Endothelial cell of umbilical vein (primary cell): ENCODE measurements around the gene H2AZ2.
"Not testable (repeated sequence)": the region's sequence is repeated elsewhere in the genome, so short reads cannot be mapped to it uniquely, and the experiment has no call there.

ENCODE experiments used
- CTCF ChIP-seq, 2 donors: IDR thresholded peaks; 1 replicate in 1 of 2; 2 replicates in 1 of 2; pipeline ENCODE4 v1.5.1; 2011; ENCODE audit warnings: low read length in 2 of 2, mild to moderate bottlenecking in 2 of 2, moderate library complexity in 2 of 2, control low read depth in 1 of 2, inconsistent platforms in 1 of 2, low read depth in 1 of 2; ENCODE audit not compliant: insufficient read depth in 1 of 2; ENCODE audit errors: extremely low read depth in 1 of 2
- EZH2 ChIP-seq: IDR thresholded peaks from 2 replicates; pipeline ENCODE4 v1.6.1; 2012; ENCODE audit warnings: borderline replicate concordance, low read depth, mild to moderate bottlenecking, moderate library complexity, low read length, inconsistent platforms; ENCODE audit not compliant: severe bottlenecking
- FOS ChIP-seq: IDR thresholded peaks from 2 replicates; pipeline ENCODE4 v1.6.1; 2011; ENCODE audit warnings: mild to moderate bottlenecking, low read length, moderate library complexity, borderline replicate concordance; ENCODE audit not compliant: insufficient read depth
- JUN ChIP-seq: IDR thresholded peaks from 2 replicates; pipeline ENCODE4 v1.6.1; 2011; ENCODE audit warnings: borderline replicate concordance, low read depth; ENCODE audit not compliant: insufficient read length, insufficient read depth
- MYC ChIP-seq: IDR thresholded peaks from one replicate; pipeline ENCODE4 v1.6.1; 2011; ENCODE audit warnings: mild to moderate bottlenecking, low read depth, low read length
- POLR2A ChIP-seq: IDR thresholded peaks from 2 replicates; pipeline ENCODE4 v1.6.1; 2012; ENCODE audit warnings: low read depth, mild to moderate bottlenecking, control low read depth, low read length
- POLR2AphosphoS5 ChIP-seq: IDR thresholded peaks from 2 replicates; pipeline ENCODE4 v1.6.1; 2012; ENCODE audit warnings: low read depth, mild to moderate bottlenecking, control low read depth, low read length, moderate library complexity; ENCODE audit not compliant: insufficient read depth
- TF ChIP-seq, protein P1 (sequence below): IDR thresholded peaks from 2 replicates; pipeline ENCODE4 v1.6.1; 2011; ENCODE audit not compliant: insufficient read depth, insufficient read length

DNA sequence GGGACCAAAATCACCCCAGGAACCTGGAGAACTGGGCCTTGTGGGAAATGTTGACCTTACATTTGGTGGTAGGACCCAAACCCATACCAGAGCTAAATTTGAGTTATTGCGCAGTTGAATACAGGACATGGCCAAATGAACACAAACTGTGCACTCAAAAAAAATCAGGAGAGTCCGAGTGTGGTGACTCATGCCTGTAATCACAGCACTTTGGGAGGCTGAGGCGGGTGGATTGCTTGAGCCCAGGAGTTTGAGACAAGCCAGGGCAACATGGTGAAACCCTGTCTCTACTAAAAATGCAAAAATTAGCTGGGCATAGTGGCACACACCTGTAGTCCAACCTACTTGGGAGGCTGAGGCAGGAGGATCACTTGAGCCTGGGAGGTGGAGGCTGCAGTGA, 62.7 kb downstream of the H2AZ2 start:
- TF ChIP-seq CTCF (IDR thresholded peaks at IDR 0.05; ENCODE audit: extremely low read depth in 1 of 2, insufficient read depth in 1 of 2, low read depth in 1 of 2, low read length in 2 of 2); EZH2; POLR2AphosphoS5; JUN; FOS; POLR2A; MYC: not testable (repeated sequence)
- TF ChIP-seq, protein P1, sequence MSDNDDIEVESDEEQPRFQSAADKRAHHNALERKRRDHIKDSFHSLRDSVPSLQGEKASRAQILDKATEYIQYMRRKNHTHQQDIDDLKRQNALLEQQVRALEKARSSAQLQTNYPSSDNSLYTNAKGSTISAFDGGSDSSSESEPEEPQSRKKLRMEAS = not testable (repeated sequence)
